Prostate gland (tissue), 2 donors: ENCODE measurements around the gene PAXX. TPM values are rescaled to one million over a fixed set of nuclear protein-coding genes. Genes with fewer than 3 reads are reported as not detected.

Experiments
- DNase-seq: peaks from one replicate; pipeline ENCODE4 v3.0.0-alpha.2; 2019; ENCODE audit warnings: low spot score
- H3K27ac ChIP-seq, 2 donors: fragments of 200-600 bp; sonication (generic); 2 replicates each; pipeline ENCODE4 v1.5.1; 2017 to 2019
- H3K27me3 ChIP-seq: fragments of 200-600 bp; sonication (generic); replicated peaks from 2 replicates; pipeline ENCODE4 v1.5.1; 2019; ENCODE audit not compliant: insufficient read depth
- H3K36me3 ChIP-seq, 2 donors: fragments of 200-600 bp; sonication (generic); 1 replicate in 1 of 2; 2 replicates in 1 of 2; pipeline versions ENCODE4 v1.5.1 to v1.8.1; 2017 to 2019
- H3K4me1 ChIP-seq: fragments of 200-600 bp; sonication (generic); replicated peaks from 2 replicates; pipeline ENCODE4 v1.5.1; 2019
- H3K4me3 ChIP-seq, 2 donors: fragments of 200-600 bp; sonication (generic); 2 replicates each; pipeline ENCODE4 v1.5.1; 2017 to 2019
- H3K9me3 ChIP-seq: fragments of 200-600 bp; sonication (generic); 2 replicates; pipeline ENCODE4 v1.5.1; 2017
- POLR2A ChIP-seq: fragments of 450-650 bp; IDR thresholded peaks from one replicate; pipeline ENCODE4 v1.6.1; 2016; ENCODE audit warnings: antibody characterized with exemption, mild to moderate bottlenecking
- POLR2AphosphoS5 ChIP-seq: sonication (generic); formaldehyde crosslinking; IDR thresholded peaks from one replicate; pipeline ENCODE4 v1.6.1; 2017; ENCODE audit warnings: antibody characterized with exemption
- WGBS: methylation state at CpG from one replicate; pipeline ENCODE4 v1.1.5; 2018; 5-methylcytosine and 5-hydroxymethylcytosine counted together
- intact Hi-C: fragments of 100-400 bp; cut with DNase I; formaldehyde crosslinking; loops from one replicate; pipeline ENCODE4 v1.14.2; 2022
- total RNA-seq, 2 donors: library from RNA; depleted of rRNA; stranded (reverse); fragments of >200 nt; gene quantifications; one replicate each; pipeline ENCODE4 v1.1.0, GENCODE V29; 2016
- TF ChIP-seq, protein P1 (sequence below), 4 experiments: fragments of 200-600 bp in 2 of 4; fragments of 450-650 bp in 2 of 4; sonication (generic) in 2 of 4; IDR thresholded peaks; 1 replicate in 3 of 4; 2 replicates in 1 of 4; pipeline ENCODE4 v1.5.1; 2016 to 2019; ENCODE audit warnings: antibody characterized with exemption in 4 of 4, mild to moderate bottlenecking in 2 of 4, moderate library complexity in 2 of 4

The PAXX gene
- total RNA-seq, 2 donors from 2014 or later = 61.6 to 71.8 TPM

GRCh38 chr9:136972335-136972734, 19.9 kb upstream of the PAXX start:
- no peaks in the 10 kb centered on the region for H3K4me1 ChIP-seq
- no peaks in the 10 kb centered on the region for H3K27me3 ChIP-seq
- H3K36me3 ChIP-seq = no peaks in the 10 kb centered on the region
- H3K9me3 ChIP-seq = no peaks in the 10 kb centered on the region
- H3K27ac ChIP-seq = no peak overlapping the region
- DNase-seq = no peak
- intact Hi-C loops = no loop called here
- TF ChIP-seq POLR2AphosphoS5 = no peak
- no peak for TF ChIP-seq POLR2A
- TF ChIP-seq, protein P1, sequence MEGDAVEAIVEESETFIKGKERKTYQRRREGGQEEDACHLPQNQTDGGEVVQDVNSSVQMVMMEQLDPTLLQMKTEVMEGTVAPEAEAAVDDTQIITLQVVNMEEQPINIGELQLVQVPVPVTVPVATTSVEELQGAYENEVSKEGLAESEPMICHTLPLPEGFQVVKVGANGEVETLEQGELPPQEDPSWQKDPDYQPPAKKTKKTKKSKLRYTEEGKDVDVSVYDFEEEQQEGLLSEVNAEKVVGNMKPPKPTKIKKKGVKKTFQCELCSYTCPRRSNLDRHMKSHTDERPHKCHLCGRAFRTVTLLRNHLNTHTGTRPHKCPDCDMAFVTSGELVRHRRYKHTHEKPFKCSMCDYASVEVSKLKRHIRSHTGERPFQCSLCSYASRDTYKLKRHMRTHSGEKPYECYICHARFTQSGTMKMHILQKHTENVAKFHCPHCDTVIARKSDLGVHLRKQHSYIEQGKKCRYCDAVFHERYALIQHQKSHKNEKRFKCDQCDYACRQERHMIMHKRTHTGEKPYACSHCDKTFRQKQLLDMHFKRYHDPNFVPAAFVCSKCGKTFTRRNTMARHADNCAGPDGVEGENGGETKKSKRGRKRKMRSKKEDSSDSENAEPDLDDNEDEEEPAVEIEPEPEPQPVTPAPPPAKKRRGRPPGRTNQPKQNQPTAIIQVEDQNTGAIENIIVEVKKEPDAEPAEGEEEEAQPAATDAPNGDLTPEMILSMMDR (IDR thresholded peaks at IDR 0.05) = no peak
- no peak overlapping the region for H3K4me3 ChIP-seq
- WGBS = 78% methylated on average over 10 of the region's 11 CpGs

DNA sequence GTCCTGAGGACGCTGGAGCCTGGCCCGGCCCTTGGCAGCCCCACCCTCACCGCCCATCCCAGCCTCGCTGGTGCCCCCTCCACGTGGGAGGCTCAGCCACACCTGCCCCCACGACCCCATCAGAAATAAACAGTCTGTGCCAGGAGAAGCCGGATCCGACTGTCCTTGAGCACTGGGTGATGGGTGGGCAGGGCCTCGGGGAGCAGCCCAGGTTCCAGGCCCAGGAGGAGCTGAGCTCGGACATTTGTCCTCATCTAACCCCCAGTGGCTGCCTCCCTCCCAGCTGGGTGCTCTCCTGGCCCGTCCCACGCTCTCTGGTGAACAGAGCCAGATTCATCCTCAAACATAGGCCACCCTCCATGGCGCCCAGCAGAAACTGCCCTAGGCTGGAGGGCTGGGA, 19.5 kb upstream of the PAXX start:
- H3K27ac ChIP-seq = no peak overlapping the region
- intact Hi-C loops = no loop called here
- no peaks in the 10 kb centered on the region for H3K27me3 ChIP-seq
- DNase-seq = no peak
- no peaks in the 10 kb centered on the region for H3K4me1 ChIP-seq
- H3K9me3 ChIP-seq = no peaks in the 10 kb centered on the region
- WGBS = 50% methylated on average over 13 of the region's 13 CpGs
- no peak for TF ChIP-seq POLR2A
- TF ChIP-seq POLR2AphosphoS5 = no peak
- TF ChIP-seq, protein P1 (IDR thresholded peaks at IDR 0.05) = no peak
- H3K4me3 ChIP-seq = no peak overlapping the region
- no peaks in the 10 kb centered on the region for H3K36me3 ChIP-seq

DNA sequence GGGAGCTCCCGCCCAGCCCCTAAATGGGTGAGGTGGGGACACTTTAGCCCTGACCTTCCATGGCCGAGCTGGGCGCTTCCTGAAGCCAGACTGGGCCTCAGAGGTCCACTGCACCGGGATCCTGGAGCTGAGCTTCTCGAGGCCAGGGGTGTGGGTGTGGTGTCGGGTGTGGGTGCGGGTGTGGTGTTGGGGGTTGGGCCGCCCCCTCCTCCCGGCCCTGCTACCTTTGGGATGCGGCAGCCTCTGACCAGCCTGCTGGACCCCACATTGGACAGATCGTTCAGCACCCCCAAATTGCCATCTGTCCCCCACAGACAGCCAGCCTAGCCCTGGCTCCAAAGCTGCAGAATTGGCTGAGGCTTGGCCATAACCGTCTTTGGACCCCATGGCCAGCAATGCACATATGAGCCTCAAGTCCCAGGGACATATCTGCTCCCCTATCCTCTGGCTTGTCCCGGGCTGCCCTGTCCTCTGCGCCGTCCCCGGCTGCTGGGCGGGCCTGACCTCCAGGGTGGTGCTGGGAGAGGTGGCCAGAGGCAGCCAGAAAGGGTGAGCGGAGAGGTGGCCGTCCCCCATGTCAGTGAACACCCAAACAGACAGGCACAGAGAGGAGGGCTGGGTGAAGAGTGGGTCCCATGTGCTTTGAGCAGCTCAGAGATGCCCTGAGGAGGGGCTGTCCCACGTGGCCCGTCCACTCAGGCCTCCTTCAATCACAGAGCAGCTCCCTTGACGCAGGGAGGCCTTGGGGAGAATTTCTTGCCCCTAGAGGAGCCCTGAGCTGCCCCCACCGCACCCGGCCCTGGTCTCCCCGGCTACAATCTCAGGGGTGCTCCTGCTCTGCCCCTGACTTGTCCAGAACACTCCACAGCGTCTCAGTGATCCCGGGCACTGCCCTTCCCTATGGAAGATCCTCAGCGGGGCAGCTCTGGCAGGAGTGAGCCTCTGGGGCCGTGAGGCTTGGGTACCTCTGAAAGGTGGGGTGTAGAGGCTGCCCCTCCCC, 18.3 kb upstream of the PAXX start:
- intact Hi-C loops = no loop called here
- no peaks in the 10 kb centered on the region for H3K36me3 ChIP-seq
- H3K27me3 ChIP-seq = no peaks in the 10 kb centered on the region
- no peaks in the 10 kb centered on the region for H3K4me1 ChIP-seq
- DNase-seq = no peak
- no peak for TF ChIP-seq POLR2A
- TF ChIP-seq POLR2AphosphoS5 = no peak
- TF ChIP-seq, protein P1 (IDR thresholded peaks at IDR 0.05) = no peak
- H3K9me3 ChIP-seq = no peaks in the 10 kb centered on the region
- H3K27ac ChIP-seq = no peak overlapping the region
- WGBS = 91% methylated on average over 28 of the region's 29 CpGs
- H3K4me3 ChIP-seq = no peak overlapping the region

- Histone ChIP-seq H3K4me3 (no peak overlapping the region), H3K36me3 (no peaks in the 10 kb centered on the region), H3K27me3 (no peaks in the 10 kb centered on the region), H3K27ac (no peak overlapping the region), H3K4me1 (no peaks in the 10 kb centered on the region), H3K9me3 (no peaks in the 10 kb centered on the region)
- TF ChIP-seq, protein P1 (IDR thresholded peaks at IDR 0.05) = no peak
- no peak for TF ChIP-seq POLR2A
- TF ChIP-seq POLR2AphosphoS5 = no peak
- WGBS = 83% methylated on average over 14 of the region's 15 CpGs
- intact Hi-C loops = no loop called here
- no peak for DNase-seq
Measured at GRCh38 chr9:136974817-136975535, 17.2 kb upstream of the PAXX start.
